Left ventricle myocardium inferior (tissue), 1 donor: ENCODE data around the gene C19orf67. TPM values are rescaled to one million over a fixed set of nuclear protein-coding genes. Genes with fewer than 3 reads are reported as not detected.

Experiments used
- DNase-seq: peaks from one replicate; pipeline ENCODE4 v3.0.0-alpha.2; 2020
- H3K27ac ChIP-seq: fragments of 200-600 bp; replicated peaks from 2 replicates; pipeline ENCODE4 v1.8.0; 2021
- H3K27me3 ChIP-seq: fragments of 200-600 bp; 2 replicates; pipeline ENCODE4 v1.8.0; 2021; ENCODE audit warnings: low read depth
- H3K36me3 ChIP-seq: fragments of 200-600 bp; 2 replicates; pipeline ENCODE4 v1.8.0; 2021
- H3K4me1 ChIP-seq: fragments of 200-600 bp; 2 replicates; pipeline ENCODE4 v1.8.0; 2021
- H3K4me3 ChIP-seq: fragments of 200-600 bp; 2 replicates; pipeline ENCODE4 v1.8.0; 2021; ENCODE audit warnings: mild to moderate bottlenecking, moderate library complexity
- H3K9me3 ChIP-seq: fragments of 200-600 bp; replicated peaks from 2 replicates; pipeline ENCODE4 v1.8.0; 2021
- CTCF ChIP-seq: fragments of 200-600 bp; IDR thresholded peaks from 2 replicates; pipeline ENCODE4 v1.8.0; 2021; ENCODE audit warnings: antibody characterized with exemption, mild to moderate bottlenecking, borderline replicate concordance
- intact Hi-C: fragments of 100-400 bp; cut with micrococcal nuclease; formaldehyde crosslinking; loops from one replicate; pipeline ENCODE4 v1.11.0; 2022
- total RNA-seq: library from RNA; stranded (reverse); fragmentation: NEBNext Ultra II Directional; extraction: Animal tissue kit (Norgen Biotek cat#: 25700); gene quantifications from one replicate; pipeline ENCODE4 v1.2.1, GENCODE V29; 2021
- donor health status: DM: no; HTN: yes; CAD: no; lungs with severe emphysema.

Gene C19orf67
- total RNA-seq, 1 donor from 2014 or later: not detected

- Histone ChIP-seq H3K9me3 (no peaks in the 10 kb centered on the region), H3K27ac (peak overlapping the region; percentile 100), H3K4me1 (peaks cover 77% of the 10 kb centered on the region), H3K4me3 (peak overlapping the region; percentile 95), H3K36me3 (no peaks in the 10 kb centered on the region), H3K27me3 (no peaks in the 10 kb centered on the region)
- intact Hi-C loops: no loop called here
- TF ChIP-seq CTCF: no peak
- DNase-seq: peak; percentile 42
These were observed 31.5 kb upstream of the C19orf67 start for GRCh38 chr19:14116918-14117578.

- no peak for TF ChIP-seq CTCF
- Histone ChIP-seq H3K9me3 (no peaks in the 10 kb centered on the region), H3K4me1 (peaks cover 82% of the 10 kb centered on the region), H3K4me3 (peak overlapping the region; percentile 95), H3K36me3 (no peaks in the 10 kb centered on the region), H3K27ac (peak overlapping the region; percentile 100), H3K27me3 (no peaks in the 10 kb centered on the region)
- intact Hi-C loops: no loop called here
- DNase-seq: no peak
These were observed 30.9 kb upstream of the C19orf67 start for GRCh38 chr19:14116525-14116917.

- Histone ChIP-seq H3K36me3 (no peaks in the 10 kb centered on the region), H3K4me1 (peaks cover 89% of the 10 kb centered on the region), H3K27ac (peak overlapping the region; percentile 100), H3K9me3 (no peaks in the 10 kb centered on the region), H3K27me3 (no peaks in the 10 kb centered on the region), H3K4me3 (peak overlapping the region; percentile 95)
- DNase-seq: no peak
- intact Hi-C loops: no loop called here
- no peak for TF ChIP-seq CTCF
These were observed 30.2 kb upstream of the C19orf67 start for GRCh38 chr19:14115756-14116155.

- Histone ChIP-seq H3K27ac (peak overlapping the region; percentile 100), H3K4me1 (peaks cover 92% of the 10 kb centered on the region), H3K27me3 (no peaks in the 10 kb centered on the region), H3K4me3 (peak overlapping the region; percentile 95), H3K36me3 (no peaks in the 10 kb centered on the region), H3K9me3 (no peaks in the 10 kb centered on the region)
- peak; percentile 70 for TF ChIP-seq CTCF
- intact Hi-C loops: no loop called here
- DNase-seq: peak; percentile 67
These were observed 29.3 kb upstream of the C19orf67 start for GRCh38 chr19:14114854-14115253.

- no peak for DNase-seq
- intact Hi-C loops: no loop called here
- no peak for TF ChIP-seq CTCF
- Histone ChIP-seq H3K4me1 (peaks cover 89% of the 10 kb centered on the region), H3K4me3 (peak overlapping the region; percentile 95), H3K36me3 (no peaks in the 10 kb centered on the region), H3K9me3 (no peaks in the 10 kb centered on the region), H3K27me3 (no peaks in the 10 kb centered on the region), H3K27ac (peak overlapping the region; percentile 100)
These were observed 28.9 kb upstream of the C19orf67 start for GRCh38 chr19:14114439-14114838.
